Activated T-cell treated with anti-CD3 and anti-CD28 coated beads, Interleukin-2, amount 50 U/mL, for 24 hours (primary cell): ENCODE measurements around the gene OLFML1.
"Not testable (repeated sequence)": the region's sequence is repeated elsewhere in the genome, so short reads cannot be mapped to it uniquely, and the experiment has no call there.

Experiments used
- DNase-seq: peaks from one replicate; pipeline ENCODE4 v3.0.0-alpha.2; 2020
- H3K27ac Mint-ChIP-seq: 2 replicates; pipeline ENCODE4 v1.8.0; 2020; ENCODE audit warnings: mild to moderate bottlenecking, mixed read lengths
- H3K27me3 Mint-ChIP-seq: 2 replicates; pipeline ENCODE4 v1.8.0; 2020; ENCODE audit warnings: mixed read lengths
- H3K36me3 Mint-ChIP-seq: 2 replicates; pipeline ENCODE4 v1.8.0; 2020; ENCODE audit warnings: low read depth, mixed read lengths
- H3K4me1 Mint-ChIP-seq: 2 replicates; pipeline ENCODE4 v1.8.0; 2020; ENCODE audit warnings: low read depth, mixed read lengths
- H3K4me3 Mint-ChIP-seq: 2 replicates; pipeline ENCODE4 v1.8.0; 2020; ENCODE audit warnings: mild to moderate bottlenecking, moderate library complexity, mixed read lengths
- H3K9me3 Mint-ChIP-seq: 2 replicates; pipeline ENCODE4 v1.8.0; 2020; ENCODE audit warnings: mixed read lengths

Gene OLFML1

GRCh38 chr11:7513234-7514098, 28.2 kb downstream of the OLFML1 start, which contains the start of gene PPFIBP2:
TSS of gene PPFIBP2 (plus strand) at chr11:7513999. CDS start at chr11:7549476, 35,477 bp downstream.
- Mint-ChIP-seq H3K9me3 (no peaks in the 10 kb centered on the region), H3K4me1 (peaks cover 42% of the 10 kb centered on the region), H3K27ac (peak within 1 kb of the TSS; percentile 92), H3K36me3 (peaks cover 3% of the 10 kb centered on the region), H3K27me3 (peaks cover 4% of the 10 kb centered on the region), H3K4me3 (peak within 1 kb of the TSS; percentile 88)
- DNase-seq: peak; percentile 93

DNA sequence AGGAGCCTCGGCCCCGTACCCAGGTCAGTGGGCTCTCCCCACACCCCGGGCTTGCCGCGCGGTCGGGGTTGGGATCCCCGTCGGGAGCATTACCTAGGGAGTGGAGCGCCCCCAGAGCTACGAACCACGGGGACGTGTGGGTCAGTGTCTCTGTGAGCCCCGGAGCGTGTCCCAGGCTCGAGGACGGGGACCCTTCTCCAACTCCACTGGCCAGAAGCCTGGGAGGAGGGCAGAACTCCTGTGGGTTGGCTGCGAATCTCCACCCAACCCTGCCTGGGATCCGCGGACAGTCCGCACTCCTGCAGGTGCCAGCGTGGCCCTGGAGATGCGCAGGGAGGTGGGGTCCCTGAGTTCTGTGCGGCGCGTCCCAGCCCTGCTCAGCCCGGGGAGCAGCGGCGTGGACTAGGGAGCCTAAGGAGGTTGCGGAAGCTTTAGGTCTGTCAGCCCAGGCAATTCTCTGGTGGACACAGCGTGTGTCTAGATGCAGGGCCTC, 28.8 kb downstream of the OLFML1 start:
- no peaks in the 10 kb centered on the region for H3K9me3 Mint-ChIP-seq
- peaks cover 42% of the 10 kb centered on the region for H3K4me1 Mint-ChIP-seq
- H3K36me3 Mint-ChIP-seq: peaks cover 3% of the 10 kb centered on the region
- DNase-seq: no peak
- H3K27me3 Mint-ChIP-seq: peaks cover 4% of the 10 kb centered on the region
- H3K4me3 Mint-ChIP-seq: peak overlapping the region; percentile 88
- H3K27ac Mint-ChIP-seq: no peak overlapping the region

DNA sequence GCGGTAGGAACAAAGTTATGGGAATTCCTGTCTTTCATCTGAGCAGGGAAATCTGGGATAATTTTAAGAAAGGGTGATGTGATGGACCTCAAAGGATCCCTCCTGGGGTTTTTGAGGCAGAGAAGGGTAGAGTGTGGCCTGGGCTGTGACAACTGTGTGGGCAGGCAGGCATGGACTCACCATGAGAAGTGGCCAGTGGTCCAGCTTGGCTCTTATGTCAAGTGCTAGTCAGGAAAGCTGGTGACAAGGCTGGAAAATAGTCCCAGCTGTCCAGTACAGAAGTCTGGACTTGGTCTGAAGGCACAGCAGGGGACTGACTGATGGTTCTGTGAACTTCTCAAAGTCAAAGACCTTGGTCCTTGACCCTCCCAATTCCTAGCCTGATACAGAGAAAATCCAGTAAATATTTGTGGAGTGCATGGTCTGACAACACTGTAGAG, 30.2 kb downstream of the OLFML1 start:
- H3K27ac Mint-ChIP-seq: no peak overlapping the region
- DNase-seq: no peak
- peaks cover 3% of the 10 kb centered on the region for H3K36me3 Mint-ChIP-seq
- peaks cover 42% of the 10 kb centered on the region for H3K4me1 Mint-ChIP-seq
- peak overlapping the region; percentile 2 for H3K4me3 Mint-ChIP-seq
- H3K9me3 Mint-ChIP-seq: no peaks in the 10 kb centered on the region
- H3K27me3 Mint-ChIP-seq: peaks cover 4% of the 10 kb centered on the region

- DNase-seq: no peak
- peaks cover 4% of the 10 kb centered on the region for H3K27me3 Mint-ChIP-seq
- no peak overlapping the region for H3K4me3 Mint-ChIP-seq
- H3K9me3 Mint-ChIP-seq: no peaks in the 10 kb centered on the region
- H3K36me3 Mint-ChIP-seq: peaks cover 3% of the 10 kb centered on the region
- H3K4me1 Mint-ChIP-seq: peaks cover 39% of the 10 kb centered on the region
- no peak overlapping the region for H3K27ac Mint-ChIP-seq
These were observed 31.2 kb downstream of the OLFML1 start for GRCh38 chr11:7516475-7516874.

GRCh38 chr11:7517743-7518142, 32.4 kb downstream of the OLFML1 start:
- not testable (repeated sequence) for H3K4me3 Mint-ChIP-seq, H3K9me3 Mint-ChIP-seq, H3K36me3 Mint-ChIP-seq, H3K27ac Mint-ChIP-seq, H3K27me3 Mint-ChIP-seq, DNase-seq
- H3K4me1 Mint-ChIP-seq: peaks cover 27% of the 10 kb centered on the region

GRCh38 chr11:7518811-7519562, 33.7 kb downstream of the OLFML1 start:
- H3K4me3 Mint-ChIP-seq: no peak overlapping the region
- H3K36me3 Mint-ChIP-seq: no peaks in the 10 kb centered on the region
- peaks cover 26% of the 10 kb centered on the region for H3K4me1 Mint-ChIP-seq
- no peak for DNase-seq
- H3K9me3 Mint-ChIP-seq: no peaks in the 10 kb centered on the region
- H3K27ac Mint-ChIP-seq: no peak overlapping the region
- peaks cover 4% of the 10 kb centered on the region for H3K27me3 Mint-ChIP-seq

- no peaks in the 10 kb centered on the region for H3K36me3 Mint-ChIP-seq
- H3K4me1 Mint-ChIP-seq: peaks cover 28% of the 10 kb centered on the region
- no peak for DNase-seq
- no peaks in the 10 kb centered on the region for H3K27me3 Mint-ChIP-seq
- no peaks in the 10 kb centered on the region for H3K9me3 Mint-ChIP-seq
- H3K4me3 Mint-ChIP-seq: no peak overlapping the region
- peak overlapping the region; percentile 36 for H3K27ac Mint-ChIP-seq
These were observed 35.0 kb downstream of the OLFML1 start for GRCh38 chr11:7520011-7520942.

DNA sequence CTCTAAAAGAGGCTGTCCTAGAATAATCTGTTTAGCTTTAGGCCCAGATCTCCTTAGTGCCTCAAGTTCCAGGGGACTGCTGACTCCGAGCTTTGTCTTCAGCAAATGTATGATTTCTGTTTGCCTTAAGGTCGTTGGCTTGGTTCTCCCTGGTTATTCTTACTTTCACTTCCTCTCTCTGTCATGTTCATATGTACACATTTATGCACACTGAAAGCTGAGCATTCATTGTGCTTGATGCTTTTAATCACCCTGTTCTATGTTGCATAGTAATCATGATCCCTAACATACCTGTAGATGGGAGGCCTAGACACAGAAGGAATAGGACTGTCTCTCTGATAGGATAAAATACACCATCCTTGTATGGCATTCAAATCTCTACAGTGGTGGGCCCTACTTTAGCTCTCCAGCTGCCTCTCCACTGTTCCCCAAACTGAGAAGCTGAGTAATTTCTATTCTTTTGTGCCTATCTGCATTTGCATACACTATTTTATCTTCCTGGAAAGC, 35.7 kb downstream of the OLFML1 start:
- Mint-ChIP-seq H3K27ac (no peak overlapping the region), H3K9me3 (no peaks in the 10 kb centered on the region), H3K4me1 (peaks cover 25% of the 10 kb centered on the region), H3K27me3 (no peaks in the 10 kb centered on the region), H3K36me3 (no peaks in the 10 kb centered on the region), H3K4me3 (no peak overlapping the region)
- no peak for DNase-seq

DNA sequence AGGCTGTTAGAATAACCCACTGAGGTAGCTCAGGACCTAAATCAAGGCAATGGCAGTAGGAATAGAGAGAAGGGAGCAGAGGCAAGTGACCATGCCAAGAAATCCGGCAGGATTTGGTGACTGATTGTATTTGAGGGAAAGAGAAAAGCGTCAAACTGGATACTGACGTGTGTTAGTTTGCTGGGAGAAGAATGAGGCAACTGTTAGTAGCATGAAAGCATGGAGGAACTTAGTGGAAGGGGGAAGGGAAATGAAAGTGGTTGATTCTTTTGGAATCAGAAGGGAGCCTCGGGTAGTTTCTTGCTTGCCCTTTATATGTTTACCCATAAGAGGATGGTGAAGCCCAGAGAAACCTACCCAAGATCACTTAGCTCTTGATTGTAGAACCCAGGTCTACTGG, 36.8 kb downstream of the OLFML1 start:
- Mint-ChIP-seq H3K9me3 (no peaks in the 10 kb centered on the region), H3K27me3 (no peaks in the 10 kb centered on the region), H3K4me3 (no peak overlapping the region), H3K4me1 (peaks cover 26% of the 10 kb centered on the region), H3K36me3 (no peaks in the 10 kb centered on the region), H3K27ac (no peak overlapping the region)
- DNase-seq: no peak

GRCh38 chr11:7522546-7522945, 37.2 kb downstream of the OLFML1 start:
- peaks cover 30% of the 10 kb centered on the region for H3K4me1 Mint-ChIP-seq
- no peaks in the 10 kb centered on the region for H3K9me3 Mint-ChIP-seq
- H3K27me3 Mint-ChIP-seq: no peaks in the 10 kb centered on the region
- H3K4me3 Mint-ChIP-seq: no peak overlapping the region
- no peak for DNase-seq
- no peak overlapping the region for H3K27ac Mint-ChIP-seq
- H3K36me3 Mint-ChIP-seq: no peaks in the 10 kb centered on the region

- peaks cover 40% of the 10 kb centered on the region for H3K4me1 Mint-ChIP-seq
- no peak overlapping the region for H3K4me3 Mint-ChIP-seq
- no peaks in the 10 kb centered on the region for H3K36me3 Mint-ChIP-seq
- DNase-seq: no peak
- no peaks in the 10 kb centered on the region for H3K9me3 Mint-ChIP-seq
- H3K27ac Mint-ChIP-seq: no peak overlapping the region
- H3K27me3 Mint-ChIP-seq: no peaks in the 10 kb centered on the region
These were observed 38.3 kb downstream of the OLFML1 start for GRCh38 chr11:7523416-7524210.

DNA sequence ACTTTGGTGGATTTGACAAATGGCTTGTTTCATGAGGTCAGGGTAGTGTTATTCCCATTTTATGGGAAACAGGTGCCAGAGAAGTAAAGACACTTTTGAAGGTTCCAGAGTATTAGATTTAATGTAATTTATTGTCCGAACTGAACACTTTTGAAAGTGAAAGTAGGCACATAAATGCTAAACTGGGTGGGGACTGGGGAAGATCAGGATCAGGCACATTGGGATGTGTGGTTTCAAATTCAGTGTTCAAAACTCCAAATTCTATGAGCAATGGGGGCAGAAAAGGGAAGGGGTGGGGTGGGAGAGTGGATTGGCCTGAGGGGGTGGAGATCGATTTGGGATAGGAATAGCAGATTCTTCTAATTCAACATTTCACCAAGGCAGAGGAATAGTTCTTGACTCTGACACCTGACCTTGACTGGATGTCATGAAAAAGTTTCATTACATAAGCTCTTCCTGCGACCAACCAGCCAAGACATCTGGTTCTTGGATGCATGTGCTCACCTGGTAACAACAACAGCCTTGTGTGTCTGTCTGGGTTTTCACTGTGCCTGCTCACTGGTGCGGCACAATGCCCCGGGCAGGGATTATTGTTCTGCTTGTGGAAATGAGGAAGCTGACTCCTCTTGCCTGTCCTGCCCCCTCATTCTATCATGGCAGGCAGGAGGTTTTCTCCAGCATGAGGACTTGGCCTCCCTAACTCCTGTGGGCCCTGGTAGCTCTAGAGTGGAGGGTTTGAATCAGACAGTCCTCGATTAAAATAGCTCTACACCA, 39.3 kb downstream of the OLFML1 start:
- Mint-ChIP-seq H3K27ac (no peak overlapping the region), H3K36me3 (no peaks in the 10 kb centered on the region), H3K4me1 (peaks cover 44% of the 10 kb centered on the region), H3K9me3 (no peaks in the 10 kb centered on the region), H3K4me3 (no peak overlapping the region), H3K27me3 (no peaks in the 10 kb centered on the region)
- DNase-seq: no peak

DNA sequence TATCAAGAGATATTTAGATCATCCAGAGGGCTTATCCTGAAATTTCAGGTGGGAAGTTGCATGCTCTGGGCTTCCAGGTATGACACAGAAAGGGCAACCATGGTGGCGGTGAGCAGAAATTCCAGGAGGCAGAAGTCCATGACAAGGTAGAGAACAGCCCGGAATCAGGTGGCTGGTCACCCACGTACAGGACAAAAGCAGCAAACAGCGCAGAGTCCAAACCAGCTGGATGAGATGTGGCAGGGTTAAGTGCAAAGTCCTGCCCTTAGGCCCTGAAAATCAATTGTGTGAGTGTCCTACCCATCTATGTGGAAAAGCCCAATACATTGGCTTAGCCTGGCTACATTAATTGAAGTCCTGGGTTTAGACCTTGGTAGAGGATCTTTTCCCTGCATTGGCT, 40.1 kb downstream of the OLFML1 start:
- H3K27ac Mint-ChIP-seq: no peak overlapping the region
- peaks cover 44% of the 10 kb centered on the region for H3K4me1 Mint-ChIP-seq
- H3K36me3 Mint-ChIP-seq: no peaks in the 10 kb centered on the region
- no peak overlapping the region for H3K4me3 Mint-ChIP-seq
- DNase-seq: no peak
- no peaks in the 10 kb centered on the region for H3K9me3 Mint-ChIP-seq
- no peaks in the 10 kb centered on the region for H3K27me3 Mint-ChIP-seq
